ENCODE measurements around the gene OPN5. TPM values are rescaled to one million over a fixed set of nuclear protein-coding genes. Genes with fewer than 3 reads are reported as not detected.

The OPN5 gene
- total and polyA plus RNA-seq, 2 experiments from 2014 or later, result not detected

DNA sequence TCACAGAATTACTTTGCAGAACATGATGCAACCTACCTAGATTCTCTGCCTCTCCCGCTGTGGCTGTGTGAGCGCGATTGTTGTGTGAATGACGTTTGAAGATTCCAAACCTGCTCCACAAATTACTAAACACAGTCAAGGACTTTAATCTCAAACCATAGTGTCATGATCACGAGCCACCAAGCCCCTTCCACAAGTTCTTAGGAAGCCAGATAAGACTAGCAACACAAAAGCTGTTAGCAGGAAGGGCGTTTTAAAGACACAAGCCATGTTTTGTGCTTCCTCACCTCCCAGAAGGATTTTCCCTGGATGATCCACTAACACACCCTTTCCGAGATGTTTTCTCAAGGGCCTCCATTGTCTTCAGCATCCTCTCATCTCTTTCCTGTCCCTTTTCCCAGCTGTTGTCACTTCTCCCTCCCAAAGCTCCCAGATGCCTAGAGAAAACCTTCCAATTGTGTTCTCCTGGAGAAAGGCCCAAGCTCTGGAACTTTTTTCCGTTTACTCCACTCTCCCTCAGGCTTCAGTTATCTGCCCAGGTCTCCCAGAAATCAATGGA, 12.8 kb downstream of the OPN5 start:
- Histone ChIP-seq H3F3A (replicated peaks; ENCODE audit: low read depth) (no peaks in the 10 kb centered on the region), H4K20me1 (replicated peaks; ENCODE audit: insufficient read depth) (no peaks in the 10 kb centered on the region), H3K4me3 (no peak overlapping the region), H3K27ac (ENCODE audit: low read depth) (no peak overlapping the region), H3K4me2 (no peak overlapping the region), H3K9me2 (ENCODE audit: insufficient read depth) (no peaks in the 10 kb centered on the region), H3K27me3 (ENCODE audit: insufficient read depth) (peaks cover 32% of the 10 kb centered on the region), H3K4me1 (ENCODE audit: insufficient read depth) (peaks cover 11% of the 10 kb centered on the region; the same call in 1 of the 2 replicates), H3K79me2 (replicated peaks; ENCODE audit: insufficient read depth) (no peaks in the 10 kb centered on the region), H2AFZ (no peak overlapping the region), H3K36me3 (ENCODE audit: insufficient read depth) (no peaks in the 10 kb centered on the region)
- H3K4me1 Mint-ChIP-seq, result peaks cover 14% of the 10 kb centered on the region
- no peak for DNase-seq (ENCODE audit: low spot score)
- no peak overlapping the region; the same call in 1 of the 2 replicates for H3K27ac Mint-ChIP-seq
- H3K36me3 Mint-ChIP-seq (ENCODE audit: low read depth), result no peaks in the 10 kb centered on the region
- TF ChIP-seq ZNF462 (CRISPR knock-in tag; IDR thresholded peaks at IDR 0.05) (no peak), POLR2AphosphoS5 (IDR thresholded peaks at IDR 0.05; ENCODE audit: low read depth) (no peak), JUNB (IDR thresholded peaks at IDR 0.05; ENCODE audit: unreplicated experiment) (no peak), CREB1 (CRISPR knock-in tag; IDR thresholded peaks at IDR 0.05; ENCODE audit: low read depth) (no peak), ZNF331 (CRISPR knock-in tag; IDR thresholded peaks at IDR 0.05; ENCODE audit: low read depth) (no peak), STAT1 (IDR thresholded peaks at IDR 0.05; ENCODE audit: unreplicated experiment) (no peak), ZNF114 (CRISPR knock-in tag; IDR thresholded peaks at IDR 0.05) (no peak), EZH2phosphoT487 (IDR thresholded peaks at IDR 0.05; ENCODE audit: unreplicated experiment) (no peak), EZH2 (IDR thresholded peaks at IDR 0.05; ENCODE audit: low read depth, unreplicated experiment) (no peak), NANOG (IDR thresholded peaks at IDR 0.05; ENCODE audit: borderline replicate concordance) (no peak)
- TF ChIP-seq, protein P1, sequence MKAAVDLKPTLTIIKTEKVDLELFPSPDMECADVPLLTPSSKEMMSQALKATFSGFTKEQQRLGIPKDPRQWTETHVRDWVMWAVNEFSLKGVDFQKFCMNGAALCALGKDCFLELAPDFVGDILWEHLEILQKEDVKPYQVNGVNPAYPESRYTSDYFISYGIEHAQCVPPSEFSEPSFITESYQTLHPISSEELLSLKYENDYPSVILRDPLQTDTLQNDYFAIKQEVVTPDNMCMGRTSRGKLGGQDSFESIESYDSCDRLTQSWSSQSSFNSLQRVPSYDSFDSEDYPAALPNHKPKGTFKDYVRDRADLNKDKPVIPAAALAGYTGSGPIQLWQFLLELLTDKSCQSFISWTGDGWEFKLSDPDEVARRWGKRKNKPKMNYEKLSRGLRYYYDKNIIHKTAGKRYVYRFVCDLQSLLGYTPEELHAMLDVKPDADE (IDR thresholded peaks at IDR 0.05), result no peak
- TF ChIP-seq, protein P2, sequence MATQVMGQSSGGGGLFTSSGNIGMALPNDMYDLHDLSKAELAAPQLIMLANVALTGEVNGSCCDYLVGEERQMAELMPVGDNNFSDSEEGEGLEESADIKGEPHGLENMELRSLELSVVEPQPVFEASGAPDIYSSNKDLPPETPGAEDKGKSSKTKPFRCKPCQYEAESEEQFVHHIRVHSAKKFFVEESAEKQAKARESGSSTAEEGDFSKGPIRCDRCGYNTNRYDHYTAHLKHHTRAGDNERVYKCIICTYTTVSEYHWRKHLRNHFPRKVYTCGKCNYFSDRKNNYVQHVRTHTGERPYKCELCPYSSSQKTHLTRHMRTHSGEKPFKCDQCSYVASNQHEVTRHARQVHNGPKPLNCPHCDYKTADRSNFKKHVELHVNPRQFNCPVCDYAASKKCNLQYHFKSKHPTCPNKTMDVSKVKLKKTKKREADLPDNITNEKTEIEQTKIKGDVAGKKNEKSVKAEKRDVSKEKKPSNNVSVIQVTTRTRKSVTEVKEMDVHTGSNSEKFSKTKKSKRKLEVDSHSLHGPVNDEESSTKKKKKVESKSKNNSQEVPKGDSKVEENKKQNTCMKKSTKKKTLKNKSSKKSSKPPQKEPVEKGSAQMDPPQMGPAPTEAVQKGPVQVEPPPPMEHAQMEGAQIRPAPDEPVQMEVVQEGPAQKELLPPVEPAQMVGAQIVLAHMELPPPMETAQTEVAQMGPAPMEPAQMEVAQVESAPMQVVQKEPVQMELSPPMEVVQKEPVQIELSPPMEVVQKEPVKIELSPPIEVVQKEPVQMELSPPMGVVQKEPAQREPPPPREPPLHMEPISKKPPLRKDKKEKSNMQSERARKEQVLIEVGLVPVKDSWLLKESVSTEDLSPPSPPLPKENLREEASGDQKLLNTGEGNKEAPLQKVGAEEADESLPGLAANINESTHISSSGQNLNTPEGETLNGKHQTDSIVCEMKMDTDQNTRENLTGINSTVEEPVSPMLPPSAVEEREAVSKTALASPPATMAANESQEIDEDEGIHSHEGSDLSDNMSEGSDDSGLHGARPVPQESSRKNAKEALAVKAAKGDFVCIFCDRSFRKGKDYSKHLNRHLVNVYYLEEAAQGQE (IDR thresholded peaks at IDR 0.05; ENCODE audit: unreplicated experiment), result no peak
- TF ChIP-seq, protein P3, sequence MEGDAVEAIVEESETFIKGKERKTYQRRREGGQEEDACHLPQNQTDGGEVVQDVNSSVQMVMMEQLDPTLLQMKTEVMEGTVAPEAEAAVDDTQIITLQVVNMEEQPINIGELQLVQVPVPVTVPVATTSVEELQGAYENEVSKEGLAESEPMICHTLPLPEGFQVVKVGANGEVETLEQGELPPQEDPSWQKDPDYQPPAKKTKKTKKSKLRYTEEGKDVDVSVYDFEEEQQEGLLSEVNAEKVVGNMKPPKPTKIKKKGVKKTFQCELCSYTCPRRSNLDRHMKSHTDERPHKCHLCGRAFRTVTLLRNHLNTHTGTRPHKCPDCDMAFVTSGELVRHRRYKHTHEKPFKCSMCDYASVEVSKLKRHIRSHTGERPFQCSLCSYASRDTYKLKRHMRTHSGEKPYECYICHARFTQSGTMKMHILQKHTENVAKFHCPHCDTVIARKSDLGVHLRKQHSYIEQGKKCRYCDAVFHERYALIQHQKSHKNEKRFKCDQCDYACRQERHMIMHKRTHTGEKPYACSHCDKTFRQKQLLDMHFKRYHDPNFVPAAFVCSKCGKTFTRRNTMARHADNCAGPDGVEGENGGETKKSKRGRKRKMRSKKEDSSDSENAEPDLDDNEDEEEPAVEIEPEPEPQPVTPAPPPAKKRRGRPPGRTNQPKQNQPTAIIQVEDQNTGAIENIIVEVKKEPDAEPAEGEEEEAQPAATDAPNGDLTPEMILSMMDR (conservative IDR thresholded peaks at IDR 0.05; ENCODE audit: low read depth in 2 of 2), result no peak
- no peaks in the 10 kb centered on the region for H3K9me3 Mint-ChIP-seq
- ATAC-seq, result no peak
- no peak overlapping the region for H3K4me3 Mint-ChIP-seq
- H3K27me3 Mint-ChIP-seq (ENCODE audit: insufficient read depth, low read depth, poor library complexity), result peaks cover 22% of the 10 kb centered on the region

Data from GM23338 (cell line).